HUDEP-2 (cell line): ENCODE measurements around the gene RAP2A.

Experiments used
- DNase-seq, 76 experiments: peaks; one replicate each; lab custom pipeline; 2025; ENCODE audit not compliant: unreplicated experiment in 76 of 76; lab: John Stamatoyannopoulos, UW

The RAP2A gene

DNA sequence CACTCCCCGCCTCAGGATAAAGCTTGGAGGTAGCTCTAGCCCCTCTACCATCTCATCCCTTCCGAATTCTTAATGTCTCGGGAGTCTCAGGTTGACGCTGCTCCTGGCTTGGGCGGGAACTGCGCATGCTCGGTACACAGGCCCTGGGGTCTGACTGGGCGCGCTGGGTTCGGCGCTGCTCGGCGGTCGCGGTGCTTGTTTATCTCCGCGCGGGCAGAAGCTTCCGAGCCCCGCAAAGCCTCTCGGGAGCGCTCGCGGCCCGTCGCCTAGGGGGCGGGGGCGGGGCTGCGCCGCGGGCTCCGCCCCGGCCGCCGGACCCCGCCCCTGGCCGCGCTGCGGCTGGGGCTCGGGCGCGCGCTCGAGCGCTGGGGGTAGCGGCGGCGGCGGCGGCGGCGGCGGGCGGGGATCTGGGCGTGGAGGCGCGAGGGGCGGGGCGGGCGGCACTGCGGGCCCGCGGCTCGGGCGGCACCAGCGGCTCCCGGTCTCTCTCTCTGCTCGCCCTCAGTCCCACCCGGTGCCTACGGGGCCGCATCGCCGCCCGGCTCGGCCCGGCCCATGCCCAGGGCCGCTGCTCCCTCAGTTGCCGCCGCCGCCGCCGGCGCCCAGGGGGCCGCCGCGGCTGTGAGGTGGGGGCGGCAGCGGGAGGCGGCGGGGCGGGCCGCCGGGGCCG, at the start of gene RAP2A:
Gene RAP2A (plus strand): TSS at position 443 of the 670 bp plus-strand sequence. CDS start 302 bp downstream, outside the sequence.
- DNase-seq, result peak; percentile 16 to 93 (median 85)

- no peak for DNase-seq
These were observed 49.6 kb upstream of the RAP2A start for GRCh38 chr13:97384371-97384770.

GRCh38 chr13:97385146-97385545, 48.8 kb upstream of the RAP2A start:
- DNase-seq, result no peak

DNA sequence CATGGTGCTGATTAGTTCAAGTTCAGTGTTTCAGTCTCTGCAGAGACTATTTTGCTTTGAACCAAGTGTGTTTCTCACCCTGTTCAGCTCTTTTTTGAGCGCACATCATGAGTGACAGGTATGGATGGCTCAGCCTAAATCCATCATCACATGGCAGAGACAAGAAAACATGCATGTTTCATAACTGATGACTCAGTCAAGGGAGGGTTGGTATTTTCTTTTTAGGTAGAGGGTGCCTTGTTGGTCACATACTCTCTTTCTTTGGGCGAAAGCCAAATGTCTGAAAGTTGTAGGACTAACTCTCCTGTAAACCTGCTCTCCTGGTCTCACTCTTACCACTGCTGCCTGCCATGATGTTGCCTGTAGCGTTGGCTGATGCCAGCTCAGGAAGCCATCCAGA, 48.1 kb upstream of the RAP2A start:
- no peak for DNase-seq

DNA sequence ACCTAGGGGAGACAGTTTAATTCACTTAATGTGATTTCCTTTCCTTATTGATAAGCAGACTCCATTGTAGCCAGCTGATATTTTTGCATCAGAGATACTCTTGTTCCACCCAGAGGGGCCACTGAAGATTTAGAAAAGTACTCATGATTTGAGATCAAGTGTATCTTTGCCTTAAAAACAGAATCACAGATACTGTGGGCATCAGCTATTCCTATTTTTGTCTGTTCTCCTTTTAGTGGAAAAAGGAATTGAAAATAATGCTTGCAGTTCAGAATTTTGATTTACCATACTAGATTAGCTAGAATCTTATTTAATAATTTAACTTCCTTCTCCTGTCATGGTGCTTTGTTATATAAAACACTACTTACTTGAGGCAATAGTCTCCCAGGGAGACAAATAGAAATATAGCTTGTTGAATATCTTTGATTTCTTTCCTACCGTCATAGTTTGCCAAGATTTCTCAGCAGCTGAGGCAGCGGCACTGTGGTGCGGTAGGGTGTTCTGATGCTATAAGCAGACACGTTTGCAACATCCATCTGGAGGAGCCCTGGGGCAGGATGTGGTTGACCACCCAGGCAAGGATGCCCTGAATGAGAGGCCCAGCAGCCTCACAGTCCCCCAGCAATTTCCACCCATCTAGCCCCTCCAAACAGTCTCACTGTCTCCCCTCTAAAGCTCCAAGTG, 47.0 kb upstream of the RAP2A start:
- DNase-seq, result no peak

- DNase-seq, result no peak
These were observed 46.5 kb upstream of the RAP2A start for GRCh38 chr13:97387485-97387839.

- DNase-seq, result no peak
These were observed 46.1 kb upstream of the RAP2A start for GRCh38 chr13:97387890-97388289.

DNA sequence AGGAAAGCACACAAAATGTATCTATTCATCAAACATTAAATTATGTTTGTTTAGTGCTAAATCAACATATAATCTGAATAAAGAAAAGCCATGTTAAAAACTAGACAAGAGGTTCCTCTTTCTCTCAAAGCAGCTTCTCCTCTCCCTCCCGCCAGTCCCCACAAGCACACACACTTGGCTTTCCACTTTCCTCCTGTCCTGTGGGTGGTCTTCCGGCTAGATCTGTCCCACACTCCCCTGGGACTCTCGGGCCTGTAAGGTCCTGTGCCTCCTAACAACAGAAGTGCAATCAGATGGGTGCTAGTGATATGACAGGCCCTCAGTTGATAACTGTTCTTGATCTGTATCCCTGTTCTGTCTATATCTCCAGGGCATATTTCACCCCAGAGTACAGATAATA, 45.6 kb upstream of the RAP2A start:
- DNase-seq, result no peak

- no peak for DNase-seq
These were observed 42.9 kb upstream of the RAP2A start for GRCh38 chr13:97390941-97391600.

DNA sequence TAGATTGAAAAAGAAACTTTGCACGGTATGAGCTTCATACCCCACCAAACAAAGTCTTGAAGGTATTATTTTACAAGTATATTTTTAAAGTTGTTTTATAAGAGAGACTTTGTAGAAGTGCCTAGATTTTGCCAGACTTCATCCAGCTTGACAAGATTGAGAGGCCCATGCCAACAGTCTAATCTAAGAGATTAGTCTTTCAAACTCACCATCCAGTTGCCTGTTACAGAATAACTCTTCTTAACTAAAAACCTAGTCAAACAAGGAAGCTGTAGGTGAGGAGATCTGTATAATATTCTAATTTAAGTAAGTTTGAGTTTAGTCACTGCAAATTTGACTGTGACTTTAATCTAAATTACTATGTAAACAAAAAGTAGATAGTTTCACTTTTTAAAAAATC, 41.9 kb upstream of the RAP2A start:
- DNase-seq, result no peak

GRCh38 chr13:97394542-97394941, 39.4 kb upstream of the RAP2A start:
- no peak for DNase-seq

GRCh38 chr13:97395447-97396136, 38.4 kb upstream of the RAP2A start:
- no peak for DNase-seq

DNA sequence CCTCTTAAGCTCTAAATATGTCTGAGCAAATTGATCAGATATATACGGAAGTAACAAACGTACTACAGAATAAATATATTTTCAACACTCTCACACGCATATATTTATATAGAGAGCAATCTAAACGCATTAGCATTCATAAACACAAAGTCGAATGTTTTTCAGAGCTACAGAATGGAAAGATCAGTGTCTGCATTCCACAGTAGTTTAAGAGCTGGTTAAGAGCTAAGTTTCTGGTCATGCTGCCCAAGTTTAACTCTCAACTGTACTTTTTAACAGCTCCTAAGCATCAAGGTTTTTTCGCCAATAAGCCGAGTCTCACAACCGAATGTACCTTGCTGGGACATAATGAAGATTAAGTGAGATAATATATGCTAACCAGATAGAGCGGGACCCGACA, 36.7 kb upstream of the RAP2A start:
- no peak for DNase-seq

GRCh38 chr13:97401421-97401820, 32.5 kb upstream of the RAP2A start:
- no peak for DNase-seq

GRCh38 chr13:97403893-97404750, 29.8 kb upstream of the RAP2A start:
- DNase-seq, result no peak

GRCh38 chr13:97407540-97407939, 26.4 kb upstream of the RAP2A start:
- DNase-seq, result no peak

- DNase-seq, result no peak
These were observed 25.0 kb upstream of the RAP2A start for GRCh38 chr13:97408938-97409337.

DNA sequence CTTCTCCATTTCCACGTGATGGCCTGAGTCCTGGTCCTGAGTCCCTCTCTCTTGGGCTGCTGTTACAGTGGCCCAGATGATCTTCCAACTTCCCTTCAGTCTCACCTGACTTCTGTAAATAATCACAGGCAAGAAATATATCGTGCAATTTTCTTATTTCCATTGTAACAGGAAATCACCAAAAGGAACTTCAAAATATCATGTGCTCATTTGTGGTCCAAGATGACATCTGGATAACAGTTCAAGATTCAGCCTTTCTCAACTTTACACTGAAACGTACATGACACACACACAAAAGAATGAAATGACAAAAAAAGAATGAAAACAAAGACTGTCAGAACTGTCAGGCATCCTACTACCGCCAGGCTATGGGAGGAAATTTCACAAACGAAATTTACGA, 22.0 kb upstream of the RAP2A start:
- DNase-seq, result no peak

DNA sequence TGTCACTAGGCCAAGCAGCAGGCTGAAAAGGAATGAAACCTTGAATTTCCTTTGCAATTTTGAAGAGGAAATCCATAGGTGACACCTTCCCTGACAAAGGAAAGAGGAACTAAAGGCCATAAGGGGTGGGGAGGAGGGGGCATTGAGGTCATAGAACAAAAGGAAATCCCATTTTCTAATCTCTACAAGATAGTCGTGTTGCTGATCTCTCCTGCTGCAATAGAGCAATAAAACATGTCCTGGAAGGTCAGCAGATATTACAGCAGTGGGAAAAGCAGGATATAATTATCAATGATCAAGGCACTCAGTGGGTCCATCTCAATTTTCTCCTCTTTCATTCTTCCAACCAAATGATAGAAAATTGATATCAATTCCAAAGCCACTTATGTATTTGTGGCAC, 20.3 kb upstream of the RAP2A start:
- DNase-seq, result no peak

DNA sequence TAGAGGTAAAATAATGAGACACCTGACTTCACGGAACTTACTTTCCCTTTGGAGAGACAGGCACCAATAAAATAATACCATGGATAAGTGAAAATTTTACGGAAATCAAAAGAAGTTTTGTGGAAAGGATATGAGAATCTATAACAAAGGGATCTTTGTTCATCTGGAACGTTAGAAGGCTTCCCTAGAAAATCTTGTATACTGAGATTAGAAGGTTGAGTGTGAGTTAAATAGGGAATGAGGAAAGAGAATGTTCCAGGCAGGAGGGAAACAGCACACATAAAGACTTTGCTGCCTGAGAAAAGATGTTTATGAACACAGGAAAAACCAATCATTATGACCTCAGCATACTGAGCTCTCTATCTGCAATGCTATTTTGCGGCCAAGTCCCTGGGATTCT, 19.6 kb upstream of the RAP2A start:
- no peak for DNase-seq

GRCh38 chr13:97417698-97418097, 16.3 kb upstream of the RAP2A start:
- DNase-seq, result no peak
